Measurements from ENCODE around the gene MAP2.
"Not testable (repeated sequence)": the region's sequence is repeated elsewhere in the genome, so short reads cannot be mapped to it uniquely, and the experiment has no call there.

MAP2 gene

DNA sequence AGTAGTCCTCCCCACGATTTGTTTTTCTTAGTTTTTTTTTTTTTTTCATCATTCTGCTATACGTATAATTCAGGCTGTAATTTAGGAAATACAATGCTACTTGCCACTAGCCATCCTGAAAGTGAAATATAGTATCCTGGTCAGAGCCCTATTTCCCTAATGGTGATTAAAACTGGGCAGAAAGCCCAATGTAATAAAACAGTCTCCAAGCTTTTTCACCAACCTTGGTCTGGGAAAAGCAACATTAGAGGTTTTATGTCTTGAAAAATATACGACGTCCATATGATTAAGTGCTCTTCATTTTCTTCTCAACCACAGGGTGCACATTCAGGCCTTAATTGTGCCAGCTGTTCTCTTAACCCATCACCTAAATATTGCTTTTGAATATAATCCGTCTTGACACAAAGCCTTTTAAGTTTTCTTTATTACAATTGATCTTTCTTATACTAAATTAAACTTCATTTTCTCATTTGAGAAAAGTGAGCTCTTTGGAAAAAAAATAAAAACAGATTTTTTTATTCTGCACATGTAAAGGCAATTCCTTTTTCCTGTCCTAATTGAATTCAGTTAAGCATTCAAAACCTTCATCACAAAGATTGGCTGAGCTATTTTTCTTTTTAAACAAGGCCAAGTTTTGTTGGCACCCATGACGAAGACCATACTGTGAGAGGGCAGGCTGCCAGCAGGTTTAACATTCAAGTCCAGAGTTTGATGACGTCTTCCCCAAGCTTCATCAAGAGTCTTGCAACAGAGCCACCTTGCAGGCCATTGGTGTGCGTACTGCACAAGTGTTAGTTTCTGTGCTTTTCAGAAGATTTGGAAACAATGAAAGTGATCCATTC, 52.7 kb downstream of the MAP2 start:
- Mint-ChIP-seq H3K4me1 (ENCODE audit: low read depth) (peaks cover 1% of the 10 kb centered on the region), H3K27ac (no peak overlapping the region), H3K27me3 (peaks cover 4% of the 10 kb centered on the region)

DNA sequence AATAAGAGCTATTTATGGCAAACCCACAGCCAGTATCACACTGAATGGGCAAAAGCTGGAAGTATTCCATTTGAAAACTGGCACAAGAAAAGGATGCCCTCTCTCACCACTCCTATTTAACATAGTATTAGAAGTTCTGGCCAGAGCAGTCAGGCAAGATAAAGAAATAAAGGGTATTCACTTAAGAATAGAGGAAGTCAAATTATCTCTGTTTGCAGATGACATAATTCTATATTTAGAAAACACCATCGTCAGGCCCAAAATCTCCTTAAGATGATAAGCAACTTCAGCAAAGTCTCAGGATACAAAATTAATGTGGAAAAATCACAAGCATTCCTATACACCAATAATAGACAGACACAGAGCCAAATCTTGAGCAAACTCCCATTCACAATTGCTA, 68.4 kb downstream of the MAP2 start:
- H3K9me3 Mint-ChIP-seq (ENCODE audit: low read depth); H3K4me3 Mint-ChIP-seq; H3K36me3 Mint-ChIP-seq; H3K27me3 Mint-ChIP-seq; H3K4me1 Mint-ChIP-seq (ENCODE audit: low read depth); H3K27ac Mint-ChIP-seq: not testable (repeated sequence)

More for the DNA sequence above, 52.7 kb downstream of the MAP2 start:
- Mint-ChIP-seq H3K4me3 (no peak overlapping the region), H3K9me3 (ENCODE audit: low read depth) (no peaks in the 10 kb centered on the region), H3K36me3 (no peaks in the 10 kb centered on the region)

DNA sequence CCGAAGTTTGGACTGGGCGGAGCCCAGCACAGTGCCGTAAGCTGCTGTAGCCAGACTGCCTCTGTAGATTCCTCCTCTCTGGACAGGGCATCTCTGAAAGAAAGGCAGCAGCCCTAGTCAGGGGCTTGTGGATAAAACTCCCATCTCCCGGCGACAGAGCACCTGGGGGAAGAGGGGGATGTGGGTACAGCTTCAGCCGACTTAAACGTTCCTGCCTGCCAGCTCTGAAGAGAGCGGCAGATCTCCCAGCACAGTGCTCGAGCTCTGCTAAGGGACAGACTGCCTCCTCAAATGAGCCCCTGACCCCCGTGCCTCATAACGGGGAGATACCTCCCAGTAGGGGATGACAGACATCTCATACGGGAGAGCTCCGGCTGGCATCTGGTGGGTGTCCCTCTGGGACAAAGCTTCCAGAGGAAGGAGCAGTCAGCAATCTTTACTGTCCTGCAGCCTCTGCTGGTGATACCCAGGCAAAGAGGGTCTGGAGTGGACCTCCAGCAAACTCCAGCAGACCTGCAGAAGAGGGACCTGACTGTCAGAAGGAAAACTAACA, 71.3 kb downstream of the MAP2 start:
- not testable (repeated sequence) for H3K4me3 Mint-ChIP-seq; H3K27ac Mint-ChIP-seq; H3K27me3 Mint-ChIP-seq; H3K9me3 Mint-ChIP-seq (ENCODE audit: low read depth); H3K4me1 Mint-ChIP-seq (ENCODE audit: low read depth); H3K36me3 Mint-ChIP-seq

DNA sequence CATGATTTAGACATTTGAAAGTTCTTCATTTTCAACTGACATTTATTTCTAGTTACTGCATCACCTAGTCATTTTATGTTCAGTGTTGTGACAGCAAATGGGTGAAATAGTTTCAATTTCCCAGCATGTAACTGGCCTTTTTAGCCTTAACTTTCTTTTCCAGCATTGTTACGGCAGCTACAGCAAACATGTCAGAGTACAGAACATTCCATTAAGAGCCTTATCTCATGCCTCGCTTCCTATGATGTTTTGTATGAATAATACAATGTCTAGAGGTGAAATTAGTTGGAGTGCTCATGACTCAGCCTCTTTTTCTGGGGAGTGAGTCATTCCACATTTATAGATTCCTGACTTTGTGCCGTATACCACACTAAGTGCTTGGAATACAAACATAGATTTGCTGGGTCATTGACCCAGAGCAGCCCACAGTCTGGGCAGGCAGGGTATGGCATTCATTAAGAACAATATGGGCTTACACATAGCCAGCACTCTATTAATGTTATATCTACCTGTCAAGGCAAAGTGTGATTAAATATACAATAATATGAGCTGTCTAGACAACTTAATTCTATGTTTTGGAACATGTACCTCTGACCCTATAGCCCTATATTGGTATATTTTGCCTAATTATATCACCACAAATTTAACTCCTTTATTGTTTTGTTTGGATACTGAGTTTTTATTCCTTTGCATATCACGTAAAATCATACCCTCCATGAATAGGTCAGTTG, 72.2 kb downstream of the MAP2 start:
- Mint-ChIP-seq H3K27me3 (no peaks in the 10 kb centered on the region), H3K4me1 (ENCODE audit: low read depth) (no peaks in the 10 kb centered on the region), H3K36me3 (no peaks in the 10 kb centered on the region), H3K4me3 (no peak overlapping the region), H3K27ac (no peak overlapping the region), H3K9me3 (ENCODE audit: low read depth) (peaks cover 5% of the 10 kb centered on the region)

DNA sequence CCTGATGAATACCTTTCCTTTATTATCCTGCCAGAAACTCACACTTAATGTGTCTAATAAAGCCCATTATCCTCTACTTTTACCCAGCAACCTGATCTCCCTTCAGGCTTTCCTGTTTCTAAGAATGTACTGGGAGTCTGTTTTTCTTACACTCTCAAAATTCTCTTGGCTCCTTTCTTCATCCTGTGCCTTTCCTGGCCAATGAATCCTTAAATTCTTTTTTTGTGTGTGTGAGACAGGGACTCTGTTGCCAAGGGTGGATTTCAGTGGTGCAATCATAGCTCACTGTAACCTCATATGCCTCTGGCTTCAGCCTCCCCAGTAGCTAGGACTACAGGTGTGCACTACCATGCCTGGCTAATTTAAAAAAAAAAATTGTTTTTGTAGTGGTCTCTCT, 72.7 kb downstream of the MAP2 start:
- Mint-ChIP-seq H3K27ac (no peak overlapping the region), H3K9me3 (ENCODE audit: low read depth) (peaks cover 5% of the 10 kb centered on the region), H3K36me3 (no peaks in the 10 kb centered on the region), H3K4me1 (ENCODE audit: low read depth) (no peaks in the 10 kb centered on the region), H3K27me3 (no peaks in the 10 kb centered on the region), H3K4me3 (no peak overlapping the region)

DNA sequence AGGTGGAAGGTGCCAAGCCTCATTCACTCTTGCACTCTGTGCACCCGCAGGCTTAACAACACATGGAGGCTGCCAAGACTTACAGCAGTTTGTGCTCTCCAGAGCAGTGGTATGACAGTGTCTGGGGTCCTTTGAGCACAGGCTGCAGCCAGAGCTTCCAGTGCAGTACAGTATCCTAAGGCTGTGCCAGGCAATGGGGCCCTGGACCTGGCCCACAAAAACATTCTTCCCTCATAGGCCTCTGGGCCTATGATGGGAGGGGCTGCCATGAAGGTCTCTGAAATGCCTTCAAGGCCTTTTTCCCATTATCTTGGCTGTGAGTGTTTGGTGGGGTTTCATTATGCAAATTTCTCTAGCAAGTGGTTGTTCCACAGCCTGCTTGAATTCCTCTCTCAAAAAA, 74.8 kb downstream of the MAP2 start:
- H3K27me3 Mint-ChIP-seq = peaks cover 4% of the 10 kb centered on the region
- peaks cover 5% of the 10 kb centered on the region for H3K9me3 Mint-ChIP-seq (ENCODE audit: low read depth)
- no peak overlapping the region for H3K27ac Mint-ChIP-seq
- no peaks in the 10 kb centered on the region for H3K36me3 Mint-ChIP-seq
- no peaks in the 10 kb centered on the region for H3K4me1 Mint-ChIP-seq (ENCODE audit: low read depth)
- H3K4me3 Mint-ChIP-seq = no peak overlapping the region

DNA sequence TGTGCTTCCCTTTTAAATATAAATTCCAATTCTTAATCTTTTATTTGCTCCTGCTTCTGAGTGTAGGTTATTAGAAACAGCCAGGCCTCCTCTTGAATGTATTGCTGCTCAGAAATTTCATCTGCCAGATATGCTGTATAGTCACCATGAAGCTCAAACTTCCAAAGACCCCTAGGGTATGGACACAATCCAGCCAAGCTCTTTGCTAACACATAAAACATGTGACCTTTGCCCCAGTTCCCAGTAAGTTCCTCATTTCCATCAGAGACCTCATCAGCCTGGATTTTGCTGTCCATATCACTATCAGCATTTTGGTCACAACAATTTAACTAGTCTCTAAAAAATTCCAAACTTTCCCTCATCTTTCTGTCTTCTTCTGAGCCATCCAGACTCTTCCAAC, 75.2 kb downstream of the MAP2 start:
- H3K27me3 Mint-ChIP-seq = peaks cover 4% of the 10 kb centered on the region
- H3K27ac Mint-ChIP-seq = no peak overlapping the region
- H3K4me3 Mint-ChIP-seq = no peak overlapping the region
- no peaks in the 10 kb centered on the region for H3K36me3 Mint-ChIP-seq
- H3K4me1 Mint-ChIP-seq (ENCODE audit: low read depth) = no peaks in the 10 kb centered on the region
- peaks cover 5% of the 10 kb centered on the region for H3K9me3 Mint-ChIP-seq (ENCODE audit: low read depth)

DNA sequence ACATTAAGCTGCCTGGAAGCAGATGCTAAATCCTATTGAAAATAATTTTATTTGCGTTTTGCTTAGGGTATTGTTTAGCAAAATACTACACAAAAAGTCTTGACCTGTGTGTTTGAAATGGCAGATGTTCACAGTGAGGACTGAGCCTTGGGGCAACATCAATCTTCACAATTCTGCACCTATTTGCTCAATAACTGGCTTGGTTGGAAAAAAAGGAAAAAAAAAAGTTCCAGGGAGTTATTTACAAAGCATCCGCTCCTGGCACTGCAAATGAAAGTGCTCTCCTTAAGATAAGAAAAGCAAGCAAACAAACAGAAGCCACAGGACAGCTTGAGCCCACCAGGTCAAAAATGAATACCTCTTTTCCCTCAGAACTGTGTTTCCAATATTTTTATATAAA, 77.7 kb downstream of the MAP2 start:
- Mint-ChIP-seq H3K9me3 (ENCODE audit: low read depth) (no peaks in the 10 kb centered on the region), H3K27ac (no peak overlapping the region), H3K4me1 (ENCODE audit: low read depth) (no peaks in the 10 kb centered on the region), H3K36me3 (no peaks in the 10 kb centered on the region), H3K4me3 (no peak overlapping the region), H3K27me3 (peaks cover 4% of the 10 kb centered on the region)

DNA sequence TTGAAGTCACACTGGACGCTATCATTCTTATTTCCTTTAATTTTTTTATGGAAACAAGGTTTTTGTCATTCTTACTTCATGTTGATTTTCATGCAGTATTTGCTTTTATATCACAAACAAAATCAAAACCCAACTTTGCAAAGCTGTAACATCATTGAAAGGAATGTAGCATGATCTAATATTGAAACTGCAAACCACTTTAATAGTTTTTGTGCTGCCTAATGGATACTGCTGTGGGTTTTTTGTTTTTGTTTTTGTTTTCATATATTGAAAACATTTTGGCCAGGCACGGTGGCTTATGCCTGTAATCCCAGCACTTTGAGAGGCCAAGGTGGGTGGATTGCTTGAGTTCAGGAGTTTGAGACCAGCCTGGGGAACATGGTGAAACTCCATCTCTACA, 81.6 kb downstream of the MAP2 start:
- Mint-ChIP-seq H3K4me1 (ENCODE audit: low read depth) (no peaks in the 10 kb centered on the region), H3K36me3 (no peaks in the 10 kb centered on the region), H3K27me3 (peaks cover 4% of the 10 kb centered on the region), H3K27ac (no peak overlapping the region), H3K9me3 (ENCODE audit: low read depth) (no peaks in the 10 kb centered on the region), H3K4me3 (no peak overlapping the region)

DNA sequence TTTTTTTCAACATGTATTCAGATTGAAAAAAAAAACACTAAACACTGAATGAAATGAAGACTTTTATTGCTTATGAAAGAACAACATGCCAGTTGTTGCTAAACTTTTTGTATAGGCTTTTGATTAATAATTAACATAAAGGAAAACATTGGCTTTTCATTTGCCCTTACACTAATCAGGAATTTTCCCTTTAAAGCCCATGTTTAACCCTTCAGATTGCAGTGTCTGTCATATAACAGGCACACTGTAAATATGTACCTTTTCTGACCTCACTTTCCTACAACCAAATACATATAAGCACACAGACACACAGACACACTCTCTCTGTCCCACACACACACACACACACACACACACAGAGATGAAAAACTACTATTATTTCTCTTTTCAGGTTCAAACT, 84.4 kb downstream of the MAP2 start:
- H3K27ac Mint-ChIP-seq = no peak overlapping the region
- H3K9me3 Mint-ChIP-seq (ENCODE audit: low read depth) = no peaks in the 10 kb centered on the region
- no peak overlapping the region for H3K4me3 Mint-ChIP-seq
- H3K36me3 Mint-ChIP-seq = no peaks in the 10 kb centered on the region
- no peaks in the 10 kb centered on the region for H3K4me1 Mint-ChIP-seq (ENCODE audit: low read depth)
- H3K27me3 Mint-ChIP-seq = peaks cover 3% of the 10 kb centered on the region

DNA sequence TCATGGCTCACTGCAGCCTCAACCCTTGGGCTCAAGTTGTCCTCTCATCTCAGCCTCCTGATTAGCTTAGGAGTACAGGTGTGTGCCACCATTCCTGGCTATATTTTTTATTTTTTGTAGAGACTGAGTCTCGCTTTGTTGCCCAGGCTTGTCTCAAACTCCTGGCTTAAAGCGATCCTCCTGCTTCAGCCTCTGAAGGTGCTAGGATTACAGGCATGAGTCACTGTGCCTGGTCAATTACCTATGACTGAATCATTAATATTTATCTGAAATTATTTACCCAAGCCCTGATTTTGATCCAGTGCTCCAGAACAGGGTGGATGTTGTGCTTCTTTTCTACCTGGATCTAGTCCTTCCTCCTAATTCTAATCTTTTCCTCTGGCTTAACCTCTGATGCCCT, 87.8 kb downstream of the MAP2 start:
- Mint-ChIP-seq H3K9me3 (ENCODE audit: low read depth) (no peaks in the 10 kb centered on the region), H3K27ac (no peak overlapping the region), H3K36me3 (no peaks in the 10 kb centered on the region), H3K4me1 (ENCODE audit: low read depth) (no peaks in the 10 kb centered on the region), H3K27me3 (no peaks in the 10 kb centered on the region), H3K4me3 (no peak overlapping the region)

DNA sequence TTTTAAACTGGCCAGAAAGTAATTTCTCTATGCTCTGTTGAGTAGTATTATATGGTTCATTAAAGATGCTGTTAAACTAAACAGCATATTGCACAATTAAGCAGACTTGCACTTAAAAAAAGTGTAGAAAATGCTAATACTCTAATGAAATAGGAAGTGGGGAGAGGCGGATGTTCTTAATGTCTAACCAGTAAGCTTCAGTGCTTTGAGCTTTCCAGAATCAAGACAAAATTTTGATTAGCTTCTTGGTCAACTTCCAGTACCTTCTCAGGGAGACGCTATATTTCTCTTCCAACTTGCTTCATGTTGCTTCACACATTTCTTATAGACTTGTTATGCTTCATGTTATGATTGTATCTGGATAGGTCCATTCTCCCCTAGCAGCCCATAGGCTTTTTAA, 89.1 kb downstream of the MAP2 start:
- no peaks in the 10 kb centered on the region for H3K27me3 Mint-ChIP-seq
- H3K9me3 Mint-ChIP-seq (ENCODE audit: low read depth) = no peaks in the 10 kb centered on the region
- no peak overlapping the region for H3K4me3 Mint-ChIP-seq
- H3K36me3 Mint-ChIP-seq = no peaks in the 10 kb centered on the region
- H3K4me1 Mint-ChIP-seq (ENCODE audit: low read depth) = no peaks in the 10 kb centered on the region
- no peak overlapping the region for H3K27ac Mint-ChIP-seq

DNA sequence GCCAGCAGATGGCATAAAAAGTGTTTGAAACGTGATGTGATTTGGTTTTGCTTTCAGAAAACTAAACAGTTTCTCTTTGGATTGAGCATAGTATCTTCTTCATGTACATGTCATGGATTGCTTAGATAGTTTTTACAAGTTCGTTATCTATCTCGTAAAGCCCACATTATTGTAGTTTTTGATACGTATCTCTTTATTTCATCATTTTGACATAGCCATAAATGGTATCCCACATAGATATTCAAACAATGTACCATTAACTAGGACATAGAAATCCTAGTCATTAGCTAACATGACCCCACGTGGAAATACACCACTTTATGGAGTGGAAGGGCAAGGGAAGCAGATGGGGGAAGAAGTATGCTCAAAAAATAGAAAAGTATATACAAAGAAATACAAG, 93.6 kb downstream of the MAP2 start:
- no peaks in the 10 kb centered on the region for H3K27me3 Mint-ChIP-seq
- no peaks in the 10 kb centered on the region for H3K4me1 Mint-ChIP-seq (ENCODE audit: low read depth)
- H3K36me3 Mint-ChIP-seq = no peaks in the 10 kb centered on the region
- no peak overlapping the region for H3K4me3 Mint-ChIP-seq
- no peak overlapping the region for H3K27ac Mint-ChIP-seq
- H3K9me3 Mint-ChIP-seq (ENCODE audit: low read depth) = no peaks in the 10 kb centered on the region

DNA sequence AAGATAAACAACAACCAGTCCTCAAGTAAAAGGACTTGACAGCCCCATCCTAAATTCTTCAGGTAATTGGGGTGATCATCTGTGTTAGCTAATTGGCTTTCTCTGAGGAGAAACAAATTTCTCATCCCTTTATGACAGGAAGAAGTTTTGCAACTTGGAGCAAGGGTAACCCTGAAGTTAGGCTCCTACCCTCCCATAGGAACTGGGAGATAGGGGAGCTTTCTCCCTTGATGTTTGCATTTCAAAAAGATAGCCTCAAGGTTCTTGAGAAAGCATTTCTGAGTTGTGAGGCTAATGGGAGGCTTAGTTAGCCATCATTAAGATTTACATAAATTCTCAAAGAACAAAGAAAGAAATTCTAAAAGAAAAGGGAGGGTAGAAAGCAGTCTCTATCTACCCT, 95.4 kb downstream of the MAP2 start:
- Mint-ChIP-seq H3K27me3 (no peaks in the 10 kb centered on the region), H3K27ac (no peak overlapping the region), H3K36me3 (no peaks in the 10 kb centered on the region), H3K9me3 (ENCODE audit: low read depth) (no peaks in the 10 kb centered on the region), H3K4me1 (ENCODE audit: low read depth) (no peaks in the 10 kb centered on the region), H3K4me3 (no peak overlapping the region)

DNA sequence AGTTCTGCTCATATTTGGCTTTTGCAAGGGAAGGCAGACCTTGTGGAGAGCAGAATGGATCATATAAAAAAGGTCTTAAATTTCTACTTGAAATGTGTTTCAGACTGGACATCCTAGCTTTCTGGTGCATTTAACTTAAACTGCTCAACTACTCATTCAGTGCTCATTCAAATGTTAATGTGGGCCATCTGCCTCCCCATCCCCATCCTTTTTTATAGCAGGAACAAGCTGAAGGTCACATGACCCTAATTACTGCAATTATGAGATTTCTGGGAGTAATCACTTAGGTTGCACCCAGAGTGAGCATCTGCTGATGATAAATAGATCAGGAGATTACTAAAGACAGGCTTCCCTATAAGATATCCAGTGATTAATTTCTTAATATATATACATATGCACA, 96.1 kb downstream of the MAP2 start:
- Mint-ChIP-seq H3K27ac (no peak overlapping the region), H3K4me1 (ENCODE audit: low read depth) (no peaks in the 10 kb centered on the region), H3K27me3 (no peaks in the 10 kb centered on the region), H3K4me3 (no peak overlapping the region), H3K9me3 (ENCODE audit: low read depth) (no peaks in the 10 kb centered on the region), H3K36me3 (no peaks in the 10 kb centered on the region)
